Nucleus accumbens (tissue), 56 donors: Measurements from ENCODE around the gene PRDM16.

Source experiments
- DNase-seq, 56 donors: peaks; one replicate each; lab custom pipeline; 2025; lab: John Stamatoyannopoulos, UW

Gene PRDM16

DNA sequence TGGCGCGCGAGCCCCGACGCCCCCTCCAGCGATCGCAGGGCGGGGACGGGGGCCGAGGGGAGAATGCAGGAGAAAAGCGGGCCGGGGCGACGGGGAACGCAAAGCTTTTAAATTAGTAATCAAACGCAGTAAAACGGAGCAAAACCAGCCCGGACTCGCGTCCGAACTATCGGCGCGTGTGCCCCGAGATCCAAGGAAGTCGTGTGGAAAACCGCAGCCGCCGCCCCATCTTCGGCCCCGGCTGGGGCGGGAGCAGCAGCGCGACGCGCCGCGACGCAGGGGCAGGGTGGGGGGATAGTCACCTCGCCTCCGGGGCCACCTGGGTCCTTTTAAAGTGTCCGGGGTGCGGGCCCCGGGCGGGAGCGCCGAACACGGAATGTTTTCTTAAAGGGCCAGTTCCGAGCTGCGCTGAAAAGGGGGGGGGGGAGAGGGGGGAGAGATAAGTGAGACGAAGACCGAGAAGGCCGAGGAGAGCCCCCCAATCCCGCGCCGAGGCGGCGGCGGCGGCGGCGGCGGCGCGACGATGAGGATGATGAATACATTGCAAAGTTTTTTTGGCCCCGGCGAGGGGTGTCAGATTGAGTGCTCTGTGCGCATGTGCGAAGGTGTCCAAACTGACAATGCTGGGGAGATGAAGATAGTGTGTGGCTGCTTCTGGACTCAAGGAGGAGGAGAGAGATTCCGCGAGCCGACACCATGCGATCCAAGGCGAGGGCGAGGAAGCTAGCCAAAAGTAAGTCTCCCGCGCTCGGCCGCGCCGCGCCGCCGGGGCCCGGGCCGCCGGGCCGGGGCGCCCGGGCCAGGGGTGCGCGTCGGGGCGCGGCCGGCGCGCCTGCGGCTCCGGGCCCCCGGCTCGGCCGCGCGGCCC lies at the start of gene PRDM16:
PRDM16 (plus strand) TSS at position 640 of the 868 bp plus-strand sequence; CDS start at position 697, 57 bp downstream.
- peak in 4 of 56 donors; percentile 21 to 43 (median 31) for DNase-seq

DNA sequence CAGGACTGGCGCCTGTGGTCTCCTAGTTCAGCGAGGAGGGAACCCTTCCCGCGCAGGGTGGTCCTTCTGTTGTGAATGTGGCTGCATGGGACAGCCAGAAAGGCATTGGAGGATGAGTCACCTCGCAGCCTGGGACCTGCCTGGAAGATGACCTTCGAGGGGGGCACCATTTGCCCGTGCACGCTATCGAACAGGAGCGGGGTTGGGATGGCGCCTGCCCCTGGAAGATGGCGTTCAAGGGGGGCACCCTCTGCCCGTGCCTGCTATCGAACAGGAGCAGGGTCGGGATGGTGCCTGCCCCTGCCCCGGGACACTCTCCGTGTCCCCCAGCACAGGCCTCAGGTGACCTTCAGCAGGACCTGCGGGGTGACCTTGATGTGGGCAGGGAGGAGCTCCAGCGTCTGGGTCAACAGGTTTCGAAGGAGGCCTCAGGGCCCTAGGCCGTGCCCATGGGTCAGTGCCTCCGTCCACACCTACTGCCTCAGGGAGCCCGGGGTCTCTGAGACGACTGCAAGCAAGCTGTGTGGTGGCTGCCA lies 49.4 kb upstream of the PRDM16 start:
- no peak for DNase-seq

DNA sequence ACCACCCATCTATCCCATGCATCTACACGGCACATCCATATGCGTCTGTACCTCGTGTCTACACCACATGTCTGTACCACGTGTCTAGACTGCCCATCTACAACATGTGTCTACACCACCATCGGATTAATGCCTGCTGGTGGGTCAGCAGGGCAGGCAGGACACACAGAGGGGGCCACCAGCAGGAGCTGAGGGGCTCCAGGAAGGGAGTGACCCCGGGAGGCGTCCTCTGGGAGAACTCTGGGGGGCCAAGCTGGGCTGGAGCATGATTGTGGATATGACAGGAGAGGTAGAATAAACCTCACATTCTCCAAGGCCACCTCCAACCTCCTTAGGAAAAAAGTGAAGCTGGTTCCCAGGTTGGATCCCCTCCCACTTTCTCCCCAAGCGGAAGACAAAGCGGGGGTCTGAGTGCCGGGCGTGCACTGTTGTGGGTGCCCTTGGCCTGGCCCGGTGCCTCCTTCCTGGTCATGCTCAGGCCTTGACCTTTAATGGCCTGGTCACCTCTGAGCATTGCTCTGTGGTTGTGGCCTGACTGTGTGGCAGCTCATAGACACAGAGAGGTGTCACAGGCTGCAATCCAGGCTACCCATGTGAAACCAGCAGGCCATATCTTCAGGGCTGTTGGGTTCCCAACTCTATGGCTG lies 48.6 kb upstream of the PRDM16 start:
- no peak for DNase-seq

DNA sequence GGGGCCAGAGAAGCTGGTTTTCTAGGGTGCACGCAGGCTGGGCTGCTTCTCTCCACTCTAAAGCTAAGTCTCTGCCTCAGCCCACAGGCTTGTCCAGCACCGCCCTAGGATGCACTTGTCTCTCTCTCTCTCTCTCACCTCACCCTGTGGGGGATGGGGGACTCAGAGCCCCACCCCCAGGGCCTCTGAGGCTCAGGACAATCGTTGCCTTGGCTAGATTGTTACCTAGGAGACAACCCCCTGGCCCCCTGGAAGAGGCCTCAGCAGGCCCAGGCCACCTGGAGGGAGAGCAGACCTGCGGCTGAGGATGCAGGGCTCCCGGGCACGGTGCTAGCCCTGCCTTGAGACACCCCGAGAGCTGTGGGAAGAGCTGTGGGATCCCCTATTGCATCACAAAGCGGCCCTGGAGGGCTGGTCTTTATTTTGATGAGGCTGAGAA lies 47.8 kb upstream of the PRDM16 start, which contains the start of gene ACTRT2:
ACTRT2 (plus strand) TSS at position 235 of the 439 bp plus-strand sequence. CDS start 220 bp downstream, outside the sequence.
- DNase-seq = no peak

DNA sequence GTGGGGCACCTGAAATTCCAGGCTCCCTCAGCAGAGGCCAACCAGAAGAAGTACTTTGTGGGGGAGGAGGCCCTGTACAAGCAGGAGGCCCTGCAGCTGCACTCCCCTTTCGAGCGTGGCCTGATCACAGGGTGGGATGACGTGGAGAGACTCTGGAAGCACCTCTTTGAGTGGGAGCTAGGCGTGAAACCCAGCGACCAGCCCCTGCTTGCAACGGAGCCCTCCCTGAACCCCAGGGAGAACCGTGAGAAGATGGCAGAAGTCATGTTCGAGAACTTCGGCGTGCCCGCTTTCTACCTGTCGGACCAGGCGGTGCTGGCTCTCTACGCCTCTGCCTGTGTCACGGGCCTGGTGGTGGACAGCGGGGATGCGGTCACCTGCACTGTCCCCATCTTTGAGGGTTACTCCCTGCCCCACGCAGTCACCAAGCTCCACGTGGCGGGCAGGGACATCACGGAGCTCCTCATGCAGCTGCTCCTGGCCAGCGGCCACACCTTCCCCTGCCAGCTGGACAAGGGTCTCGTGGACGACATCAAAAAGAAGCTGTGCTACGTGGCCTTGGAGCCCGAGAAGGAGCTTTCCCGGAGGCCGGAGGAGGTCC lies 47.1 kb upstream of the PRDM16 start:
- no peak for DNase-seq

DNA sequence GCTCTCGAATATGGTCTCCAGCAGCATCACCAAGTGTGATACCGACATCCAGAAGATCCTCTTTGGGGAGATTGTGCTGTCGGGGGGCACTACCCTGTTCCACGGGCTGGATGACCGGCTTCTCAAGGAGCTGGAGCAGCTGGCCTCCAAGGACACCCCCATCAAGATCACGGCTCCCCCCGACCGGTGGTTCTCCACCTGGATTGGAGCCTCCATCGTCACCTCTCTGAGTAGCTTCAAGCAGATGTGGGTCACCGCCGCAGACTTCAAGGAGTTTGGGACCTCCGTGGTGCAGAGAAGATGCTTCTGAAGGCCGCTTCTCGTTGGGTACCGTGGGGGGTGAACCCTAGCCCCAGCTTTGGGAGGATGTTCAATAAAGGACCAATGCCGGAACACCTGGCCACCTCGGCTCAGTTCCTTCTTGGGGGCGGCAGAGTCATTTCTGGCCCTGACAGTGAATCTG lies 46.5 kb upstream of the PRDM16 start:
- DNase-seq = no peak

DNA sequence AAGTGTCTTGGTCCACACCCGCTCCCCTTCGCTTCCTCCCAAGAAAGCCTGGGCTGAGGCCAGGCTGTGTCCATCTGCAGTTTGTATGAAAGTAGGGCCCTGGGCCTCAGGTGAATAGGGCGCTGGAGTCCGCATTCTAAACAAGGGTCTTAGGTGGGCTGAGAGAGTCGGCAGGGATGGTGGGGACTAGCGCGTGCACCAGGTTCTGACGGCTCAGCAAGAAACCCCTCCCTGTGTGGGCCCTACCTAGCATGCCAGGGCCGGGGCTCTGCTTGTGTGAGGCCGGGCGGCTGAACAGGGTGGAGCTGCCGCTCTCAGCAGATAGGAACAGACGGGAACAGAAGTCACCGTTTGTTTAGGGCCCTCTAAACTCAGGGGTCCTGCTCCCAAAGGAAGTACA lies 46.0 kb upstream of the PRDM16 start:
- DNase-seq = no peak

DNA sequence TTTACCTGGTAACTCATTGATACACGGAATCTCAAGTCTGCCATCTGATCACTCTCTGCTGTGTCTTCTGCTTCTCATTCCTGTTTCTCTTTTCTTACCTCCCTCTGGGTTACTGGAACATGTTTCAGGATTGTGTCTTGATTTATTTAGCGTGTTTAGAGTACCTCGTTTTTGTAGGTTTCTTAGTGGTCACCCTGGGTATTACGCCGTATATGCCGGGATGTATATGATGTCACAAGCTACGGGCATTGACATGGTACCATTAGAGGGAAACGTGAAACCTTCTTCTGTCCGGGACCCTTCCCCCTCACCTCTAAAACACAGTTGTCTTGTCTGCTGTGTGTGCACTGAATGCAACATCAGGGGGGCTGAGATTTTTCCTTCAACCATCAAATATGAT lies 45.0 kb upstream of the PRDM16 start:
- no peak for DNase-seq

DNA sequence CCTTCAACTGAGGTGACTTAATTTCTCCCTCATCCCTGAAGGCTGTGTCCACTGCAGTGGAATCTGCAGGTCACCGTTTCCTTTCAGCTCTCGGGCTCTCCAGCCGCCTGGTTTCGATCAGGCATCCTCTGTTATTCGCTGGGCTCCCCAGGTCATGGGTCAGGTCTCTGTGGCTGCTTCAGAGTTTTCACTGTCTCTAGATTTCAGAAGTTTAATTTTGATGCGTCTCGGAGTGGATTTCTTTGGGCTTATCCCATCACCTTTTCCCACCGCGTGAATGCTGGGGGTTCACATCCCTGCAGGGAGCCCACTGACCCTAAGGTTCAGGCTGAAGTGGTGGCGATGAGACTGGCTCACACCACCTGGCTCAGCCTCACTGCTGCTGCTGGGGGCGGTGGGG lies 44.4 kb upstream of the PRDM16 start:
- no peak for DNase-seq

DNA sequence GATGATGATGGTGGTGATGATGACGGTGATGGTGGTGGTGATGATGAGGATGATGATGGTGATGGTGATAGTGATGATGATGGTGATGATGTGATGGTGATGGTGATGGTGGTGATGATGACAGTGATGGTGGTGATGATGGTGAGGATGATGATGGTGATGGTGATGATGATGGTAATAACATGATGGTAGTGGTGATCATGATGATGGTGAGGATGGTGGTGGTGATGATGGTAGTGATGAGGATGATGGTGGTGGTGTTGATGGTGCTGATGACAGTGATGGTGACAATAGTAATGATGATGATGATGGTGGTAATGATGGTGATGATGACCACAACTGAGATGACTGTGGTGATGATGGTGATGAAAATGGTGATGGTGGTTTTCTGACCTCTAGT lies 42.9 kb upstream of the PRDM16 start:
- DNase-seq = no peak

DNA sequence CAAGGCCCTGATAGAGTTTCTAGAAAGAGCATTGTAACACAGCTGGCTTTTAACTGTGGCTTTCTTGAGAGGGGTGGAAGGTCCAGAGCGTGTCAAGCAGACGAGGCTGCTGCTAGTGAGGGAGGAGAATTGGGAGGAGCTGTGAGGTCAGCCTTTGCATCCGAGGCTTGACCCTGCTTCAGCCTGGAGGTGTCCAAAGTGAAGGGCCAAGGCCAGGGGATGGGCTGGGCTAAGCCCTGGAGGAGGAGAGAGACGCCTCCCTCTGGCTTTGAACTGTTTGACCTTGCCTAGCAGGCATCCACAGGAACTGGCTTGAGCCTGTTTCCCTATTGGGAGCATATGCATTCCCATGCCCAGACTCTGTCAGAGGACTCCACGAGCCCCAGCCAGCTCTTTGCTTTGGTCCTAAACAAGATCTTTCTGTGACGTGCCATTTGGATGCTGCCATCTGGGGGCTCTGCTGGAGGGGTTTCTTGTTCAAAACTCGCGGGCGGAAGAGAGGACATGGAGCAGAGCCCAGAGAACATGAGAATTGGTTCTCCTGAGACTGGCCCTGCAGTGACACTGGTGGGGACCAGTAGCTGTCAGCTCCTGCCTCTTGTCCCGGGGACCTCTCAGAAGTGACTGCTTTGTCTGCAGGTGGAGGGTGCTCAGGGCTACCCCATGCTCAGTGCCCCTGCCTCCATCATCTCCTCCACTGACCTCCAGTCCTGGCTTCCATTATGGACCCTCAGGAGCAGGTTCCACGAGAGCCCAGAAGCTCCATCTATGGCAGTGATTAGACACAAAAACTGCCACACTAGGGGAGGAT lies 42.2 kb upstream of the PRDM16 start:
- DNase-seq = no peak

DNA sequence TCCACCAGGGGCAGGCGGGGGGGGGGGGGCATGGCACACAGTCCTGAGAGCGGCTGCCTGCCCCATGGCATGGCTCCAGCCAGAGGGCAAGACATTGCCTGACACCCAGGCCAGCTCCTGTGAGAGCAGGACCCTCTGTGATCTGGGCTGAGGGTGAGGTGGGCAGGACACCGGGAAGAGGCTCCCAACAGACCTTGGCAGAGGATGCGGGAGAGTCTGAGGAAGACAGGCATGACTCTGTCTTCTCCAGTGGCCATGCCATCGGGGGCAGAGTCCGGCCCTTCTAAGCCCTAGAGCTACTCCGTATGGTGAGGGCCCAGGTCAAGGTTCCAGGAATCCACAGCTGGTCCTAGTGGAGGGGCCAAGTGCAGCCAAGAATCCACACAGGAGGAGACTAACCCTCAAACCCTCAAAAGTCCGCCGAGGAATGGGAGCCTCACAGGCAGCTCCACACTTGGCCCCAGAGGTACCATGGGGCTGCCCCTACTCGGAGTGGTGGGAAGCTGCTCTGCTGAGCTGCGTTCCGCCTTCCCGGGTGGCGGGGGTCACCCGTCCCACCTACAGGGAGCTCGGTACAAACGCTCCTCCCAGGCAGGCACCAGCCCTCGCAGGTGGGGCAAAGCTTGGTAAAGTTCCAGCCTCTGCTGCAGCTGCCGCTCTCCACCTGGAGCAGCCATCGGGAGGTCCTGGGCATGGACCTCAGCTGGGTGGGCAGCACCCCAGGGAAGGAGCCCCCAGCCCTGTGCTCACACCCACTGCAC lies 41.2 kb upstream of the PRDM16 start:
- no peak for DNase-seq

DNA sequence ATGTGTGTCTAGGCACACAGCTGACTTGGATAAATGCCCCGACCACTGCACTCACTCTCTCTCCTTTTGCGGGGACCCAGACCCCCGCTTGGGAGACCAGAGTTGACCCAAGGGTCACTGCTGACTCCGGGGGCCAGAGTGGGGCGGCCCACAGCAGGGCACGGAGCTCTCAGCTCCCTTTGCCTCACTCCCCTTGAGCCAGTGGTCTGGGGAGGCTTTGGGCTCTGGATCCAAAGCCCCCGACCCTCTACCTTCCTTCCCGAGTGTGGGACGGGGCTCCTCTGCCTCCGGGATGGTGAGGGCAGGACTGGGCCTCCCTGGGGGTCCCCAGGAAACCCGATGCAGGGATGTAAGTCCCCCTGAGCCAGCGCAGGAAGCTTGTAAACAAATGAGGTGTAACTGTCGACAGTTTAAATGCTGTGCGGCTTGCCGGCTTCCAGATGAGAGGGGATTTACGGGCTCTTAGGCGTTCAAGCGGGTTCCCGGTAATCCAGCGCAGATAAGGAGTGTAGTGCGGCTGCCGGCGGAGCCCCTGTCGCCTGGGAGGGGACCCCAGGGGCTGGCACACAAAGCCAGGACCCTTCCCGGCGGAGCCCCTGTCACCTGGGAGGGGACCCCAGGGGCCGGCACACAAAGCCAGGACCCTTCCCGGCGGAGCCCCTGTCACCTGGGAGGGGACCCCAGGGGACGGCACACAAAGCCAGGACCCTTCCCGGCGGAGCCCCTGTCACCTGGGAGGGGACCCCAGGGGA lies 40.3 kb upstream of the PRDM16 start:
- DNase-seq = no peak

DNA sequence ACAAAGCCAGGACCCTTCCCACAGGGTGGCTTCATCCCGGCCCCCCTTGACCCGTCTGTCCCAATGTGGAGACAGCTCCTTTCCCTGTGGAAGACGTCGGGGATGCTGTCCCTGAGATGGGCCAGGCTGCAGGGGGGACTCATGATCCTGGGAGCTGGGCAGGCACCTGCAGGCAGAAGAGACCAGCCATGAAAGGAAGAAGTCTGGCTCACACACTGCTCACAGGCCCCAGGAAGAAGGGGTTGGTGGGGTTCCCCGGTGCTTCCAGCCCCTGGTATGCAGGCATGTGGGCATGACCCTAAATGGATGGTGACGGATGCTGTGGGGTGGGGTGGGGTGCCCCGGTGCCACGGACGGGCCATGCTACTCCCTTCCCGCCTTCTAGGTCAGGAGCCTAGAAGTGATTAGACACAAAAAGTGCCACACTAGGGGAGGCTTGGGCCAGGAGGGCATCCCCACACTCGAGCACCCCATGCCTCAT lies 39.5 kb upstream of the PRDM16 start:
- no peak for DNase-seq

DNA sequence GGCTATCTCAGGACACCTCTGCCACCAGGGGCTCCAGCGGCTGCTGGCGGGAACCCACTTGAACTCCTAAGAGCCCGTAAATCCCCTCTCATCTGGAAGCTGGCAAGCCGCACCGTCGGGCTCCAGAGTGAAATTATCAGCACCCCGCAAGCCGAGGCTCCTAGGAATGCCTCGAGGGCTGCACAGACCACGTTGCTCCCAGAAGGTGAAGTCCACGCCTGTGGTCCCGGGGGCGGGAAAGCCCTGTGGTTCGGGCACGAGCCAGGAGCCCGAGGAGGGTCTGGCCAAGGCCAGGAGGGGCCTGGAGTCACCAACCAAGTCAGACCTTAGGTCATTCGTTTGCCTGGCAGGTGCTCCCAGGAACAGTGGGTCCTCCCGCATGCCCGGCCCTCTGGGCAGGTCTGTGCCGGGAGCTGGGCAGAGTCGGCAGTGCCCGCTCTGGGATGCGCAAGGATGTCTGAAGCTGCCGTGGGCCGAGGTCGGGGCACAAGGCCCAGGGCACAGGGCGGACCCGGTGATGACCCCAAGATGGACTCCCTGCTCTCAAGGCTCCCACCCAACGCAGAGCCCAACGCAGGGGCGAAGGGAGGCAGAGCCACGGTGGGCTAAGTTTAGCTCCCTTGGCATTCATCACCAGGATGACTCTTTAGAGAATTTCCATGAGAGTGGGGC lies 38.9 kb upstream of the PRDM16 start:
- DNase-seq = no peak

DNA sequence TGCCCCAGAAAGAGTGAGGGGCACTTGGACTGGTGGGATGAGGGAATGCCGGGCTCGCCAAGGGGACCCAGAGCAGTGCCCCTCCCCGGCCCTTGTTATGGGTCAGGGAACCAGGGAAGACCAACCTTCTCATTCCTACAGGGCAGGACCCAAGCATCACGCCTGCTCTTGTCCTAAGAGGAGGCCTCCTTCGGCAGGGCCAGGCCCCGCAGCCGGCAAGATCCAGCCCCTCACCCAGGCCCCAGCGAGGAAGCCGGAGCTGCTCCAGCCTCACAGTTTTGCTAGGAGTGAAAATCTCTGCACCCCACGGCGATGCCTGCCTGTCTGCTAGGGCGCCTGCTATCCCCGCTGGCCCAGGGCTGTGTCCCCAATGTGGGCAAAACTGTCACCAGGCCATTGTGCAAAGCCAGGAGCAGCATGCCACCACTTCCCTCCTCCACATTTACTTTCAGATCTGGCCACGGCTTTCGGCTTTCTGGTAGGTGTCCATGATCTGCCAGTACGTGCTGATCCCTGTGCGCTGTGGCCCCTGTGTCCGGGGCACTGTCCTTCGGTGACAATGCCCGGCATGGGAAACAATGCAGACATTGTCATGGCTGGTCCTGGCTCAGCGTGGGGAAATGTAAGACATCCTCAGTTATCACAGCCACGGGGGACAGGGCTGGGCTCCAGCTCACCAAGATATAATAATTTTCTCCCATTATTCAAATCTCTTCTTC lies 38.2 kb upstream of the PRDM16 start:
- peak in 47 of 56 donors; percentile 1 to 80 (median 60) for DNase-seq
